GM23248 (cell line): ENCODE results near the gene RFNG.

Source experiments
- EZH2 ChIP-seq: fragments of 200-600 bp; sonication (generic); IDR thresholded peaks from 2 replicates; pipeline ENCODE4 v1.6.1; 2018; ENCODE audit warnings: antibody characterized with exemption, mild to moderate bottlenecking; ENCODE audit not compliant: insufficient read depth, poor library complexity, severe bottlenecking
- EZH2phosphoT487 ChIP-seq: fragments of 200-600 bp; sonication (generic); IDR thresholded peaks from 2 replicates; pipeline ENCODE4 v1.6.1; 2018; ENCODE audit warnings: antibody characterized with exemption, moderate library complexity, mild to moderate bottlenecking, low read depth; ENCODE audit not compliant: insufficient read depth

- TF ChIP-seq EZH2 = no peak
- TF ChIP-seq EZH2phosphoT487 = no peak
Measured at GRCh38 chr17:82092628-82092994, 41.0 kb upstream of the RFNG start.
